Osteocyte (in vitro differentiated cells): Measurements from ENCODE around the gene CHMP2B. TPM values are rescaled to one million over a fixed set of nuclear protein-coding genes. Genes with fewer than 3 reads are reported as not detected.
A peak's percentile ranks its signal among the peaks of the same experiment; 100 is the strongest.
"Not testable (repeated sequence)": the region's sequence is repeated elsewhere in the genome, so short reads cannot be mapped to it uniquely, and the experiment has no call there.

Experiments
- DNase-seq: peaks from one replicate; pipeline ENCODE4 v3.0.0; 2021; ENCODE audit warnings: mixed read lengths; ENCODE audit not compliant: unreplicated experiment; ENCODE audit errors: extremely low spot score
- H3K27ac Mint-ChIP-seq: one replicate; pipeline ENCODE4 v1.8.0; 2021; ENCODE audit warnings: mild to moderate bottlenecking, mixed read lengths; ENCODE audit not compliant: unreplicated experiment
- H3K27me3 Mint-ChIP-seq: one replicate; pipeline ENCODE4 v1.8.0; 2021; ENCODE audit warnings: mixed read lengths; ENCODE audit not compliant: unreplicated experiment
- H3K36me3 Mint-ChIP-seq: one replicate; pipeline ENCODE4 v1.8.0; 2021; ENCODE audit warnings: mixed read lengths; ENCODE audit not compliant: unreplicated experiment
- H3K4me1 Mint-ChIP-seq: one replicate; pipeline ENCODE4 v1.8.0; 2021; ENCODE audit warnings: mixed read lengths; ENCODE audit not compliant: unreplicated experiment
- H3K4me3 Mint-ChIP-seq: one replicate; pipeline ENCODE4 v1.8.0; 2021; ENCODE audit warnings: mild to moderate bottlenecking, moderate library complexity, mixed read lengths; ENCODE audit not compliant: unreplicated experiment
- H3K9me3 Mint-ChIP-seq: one replicate; pipeline ENCODE4 v1.8.0; 2021; ENCODE audit warnings: mixed read lengths; ENCODE audit not compliant: unreplicated experiment
- microRNA-seq: library from miRNA; unstranded; fragments of <30 nt; microRNA quantifications from one replicate; pipeline ENCODE4 v1.1.0, GENCODE V29; 2020; ENCODE audit not compliant: unreplicated experiment
- total RNA-seq: library from RNA; stranded (reverse); gene quantifications from 2 replicates; pipeline ENCODE4 v1.2.1, GENCODE V29; 2021
- TF ChIP-seq, protein P1 (sequence below): fragments of 200-600 bp; sonication (generic); IDR thresholded peaks from 2 replicates; pipeline ENCODE4 v1.5.0; 2021; ENCODE audit warnings: antibody characterized with exemption, mild to moderate bottlenecking, moderate library complexity

The CHMP2B gene
- total RNA-seq, 1 donor from 2014 or later, result 36.9 TPM

DNA sequence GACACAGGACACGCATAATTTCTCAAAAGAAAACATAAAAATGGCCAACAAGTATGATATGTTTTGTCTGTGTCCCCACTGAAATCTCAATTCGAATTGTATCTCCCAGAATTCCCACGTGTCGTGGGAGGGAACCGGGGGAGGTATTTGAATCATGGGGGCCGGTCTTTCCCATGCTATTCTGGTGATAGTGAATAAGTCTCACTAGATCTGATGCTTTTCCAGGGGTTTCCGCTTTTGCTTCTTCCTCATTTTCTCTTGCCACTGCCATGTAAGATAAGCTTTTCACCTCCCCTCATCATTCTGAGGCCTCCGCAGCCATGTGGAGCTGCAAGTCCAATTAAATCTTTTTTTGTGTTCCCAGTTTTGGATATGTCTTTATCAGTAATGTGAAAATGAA, 61.3 kb downstream of the CHMP2B start:
- H3K27ac Mint-ChIP-seq, result no peak overlapping the region
- no peak for DNase-seq
- H3K27me3 Mint-ChIP-seq, result peaks cover 11% of the 10 kb centered on the region
- peaks cover 7% of the 10 kb centered on the region for H3K9me3 Mint-ChIP-seq
- TF ChIP-seq, protein P1, sequence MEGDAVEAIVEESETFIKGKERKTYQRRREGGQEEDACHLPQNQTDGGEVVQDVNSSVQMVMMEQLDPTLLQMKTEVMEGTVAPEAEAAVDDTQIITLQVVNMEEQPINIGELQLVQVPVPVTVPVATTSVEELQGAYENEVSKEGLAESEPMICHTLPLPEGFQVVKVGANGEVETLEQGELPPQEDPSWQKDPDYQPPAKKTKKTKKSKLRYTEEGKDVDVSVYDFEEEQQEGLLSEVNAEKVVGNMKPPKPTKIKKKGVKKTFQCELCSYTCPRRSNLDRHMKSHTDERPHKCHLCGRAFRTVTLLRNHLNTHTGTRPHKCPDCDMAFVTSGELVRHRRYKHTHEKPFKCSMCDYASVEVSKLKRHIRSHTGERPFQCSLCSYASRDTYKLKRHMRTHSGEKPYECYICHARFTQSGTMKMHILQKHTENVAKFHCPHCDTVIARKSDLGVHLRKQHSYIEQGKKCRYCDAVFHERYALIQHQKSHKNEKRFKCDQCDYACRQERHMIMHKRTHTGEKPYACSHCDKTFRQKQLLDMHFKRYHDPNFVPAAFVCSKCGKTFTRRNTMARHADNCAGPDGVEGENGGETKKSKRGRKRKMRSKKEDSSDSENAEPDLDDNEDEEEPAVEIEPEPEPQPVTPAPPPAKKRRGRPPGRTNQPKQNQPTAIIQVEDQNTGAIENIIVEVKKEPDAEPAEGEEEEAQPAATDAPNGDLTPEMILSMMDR, result no peak
- no peaks in the 10 kb centered on the region for H3K36me3 Mint-ChIP-seq
- no peak overlapping the region for H3K4me3 Mint-ChIP-seq
- no peaks in the 10 kb centered on the region for H3K4me1 Mint-ChIP-seq

DNA sequence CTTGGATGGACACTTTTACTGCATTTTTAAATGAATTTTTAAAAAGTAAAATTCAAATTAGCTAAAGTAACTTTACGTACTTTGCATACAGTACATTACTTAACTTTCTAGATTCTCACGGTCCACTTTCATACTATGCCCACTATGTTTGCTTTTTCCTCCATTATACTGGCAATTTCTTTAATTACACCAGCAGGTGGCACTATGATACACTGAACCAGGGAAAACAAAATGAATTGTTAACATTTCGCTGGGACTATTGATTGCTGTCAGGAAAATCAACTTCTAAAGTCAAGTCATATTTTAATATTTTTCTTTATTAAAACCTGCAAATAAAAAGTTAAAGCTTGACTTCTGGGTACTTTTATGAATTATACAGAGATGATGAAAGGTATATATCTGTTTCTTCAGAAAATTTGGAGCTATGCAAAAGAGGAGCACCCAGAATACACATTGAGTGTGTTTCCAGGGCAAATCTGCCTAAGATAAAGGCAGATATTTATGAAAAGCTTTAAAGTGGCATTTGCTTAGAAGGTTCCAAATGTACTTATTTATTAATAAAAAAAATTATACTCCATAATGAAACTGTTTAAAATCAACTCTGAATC, 71.1 kb downstream of the CHMP2B start:
- Mint-ChIP-seq H3K9me3 (no peaks in the 10 kb centered on the region), H3K4me1 (no peaks in the 10 kb centered on the region), H3K36me3 (no peaks in the 10 kb centered on the region), H3K27me3 (peaks cover 54% of the 10 kb centered on the region), H3K27ac (no peak overlapping the region), H3K4me3 (no peak overlapping the region)
- no peak for DNase-seq
- TF ChIP-seq, protein P1, result peak; percentile 77

DNA sequence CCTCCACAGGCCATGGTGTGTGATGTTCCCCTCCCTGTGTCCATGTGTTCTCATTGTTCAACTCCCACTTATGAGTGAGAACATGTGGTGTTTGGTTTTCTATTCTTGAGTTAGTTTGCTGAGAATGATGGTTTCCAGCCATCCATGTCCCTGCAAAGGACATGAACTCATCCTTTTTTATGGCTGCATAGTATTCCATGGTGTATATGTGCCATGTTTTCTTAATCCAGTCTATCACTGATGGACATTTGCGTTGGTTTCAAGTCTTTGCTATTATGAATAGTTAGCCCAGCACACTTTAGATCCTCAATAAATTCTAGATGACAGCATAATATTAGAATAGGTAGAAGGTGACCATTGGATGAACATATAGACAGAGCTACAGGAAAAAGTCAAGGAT, 77.9 kb downstream of the CHMP2B start:
- H3K36me3 Mint-ChIP-seq, H3K4me1 Mint-ChIP-seq, H3K27ac Mint-ChIP-seq, H3K9me3 Mint-ChIP-seq, H3K4me3 Mint-ChIP-seq, DNase-seq: not testable (repeated sequence)
- peaks cover 48% of the 10 kb centered on the region for H3K27me3 Mint-ChIP-seq

Small RNAs within 50 kb of the gene (microRNA-seq; reads per million reads assigned to microRNA genes)
- gene MIR4795, result not detected

Other genes with a start within 250 kb of the CHMP2B start
- 528 and 587 TPM in 2 replicates for gene VGLL3, start 236.2 kb upstream of the CHMP2B start, total RNA-seq
- not detected in 2 replicates for gene POU1F1, start 49.3 kb downstream of the CHMP2B start, total RNA-seq